ENCODE measurements around the gene DOC2B.

Gene DOC2B

GRCh38 chr17:156946-157345, 24.5 kb downstream of the DOC2B start:
- H3K36me3 ChIP-seq (ENCODE audit: control insufficient read depth in 2 of 2, insufficient read depth in 1 of 2, low read length in 2 of 2), result no peaks in the 10 kb centered on the region
- H3K9me3 ChIP-seq (ENCODE audit: control insufficient read depth, insufficient read depth, low read depth, low read length), result no peaks in the 10 kb centered on the region
- TF ChIP-seq ZNF366 (tag by site-specific recombination; conservative IDR thresholded peaks at IDR 0.05), result no peak
- TF ChIP-seq ZNF639 (tag by site-specific recombination; IDR thresholded peaks at IDR 0.05), result no peak
- no peak for TF ChIP-seq FEZF1 (tag by site-specific recombination; IDR thresholded peaks at IDR 0.05)
- TF ChIP-seq ZNF423 (tag by site-specific recombination; IDR thresholded peaks at IDR 0.05), result no peak
- TF ChIP-seq ZNF280C (tag by site-specific recombination; IDR thresholded peaks at IDR 0.05), result no peak
- TF ChIP-seq ZNF501 (tag by site-specific recombination; IDR thresholded peaks at IDR 0.05), result no peak
- TF ChIP-seq KLF17 (tag by site-specific recombination; IDR thresholded peaks at IDR 0.05), result no peak
- no peak for TF ChIP-seq ZNF600 (tag by site-specific recombination; IDR thresholded peaks at IDR 0.05)
- ChIA-PET POLR2A (no interaction called here), CTCF (no interaction called here)
- H3K27ac ChIP-seq (ENCODE audit: extremely low read depth, low read depth, low read length), result no peak overlapping the region
- no peaks in the 10 kb centered on the region for H3K4me1 ChIP-seq (ENCODE audit: control insufficient read depth, insufficient read depth, low read length)
- H3K4me3 ChIP-seq (ENCODE audit: low read depth, low read length), result no peak overlapping the region

GRCh38 chr17:156094-156621, 25.3 kb downstream of the DOC2B start:
- Histone ChIP-seq H3K27ac (ENCODE audit: extremely low read depth, low read depth, low read length) (no peak overlapping the region), H3K4me1 (ENCODE audit: control insufficient read depth, insufficient read depth, low read length) (no peaks in the 10 kb centered on the region), H3K36me3 (ENCODE audit: control insufficient read depth in 2 of 2, insufficient read depth in 1 of 2, low read length in 2 of 2) (no peaks in the 10 kb centered on the region), H3K9me3 (ENCODE audit: control insufficient read depth, insufficient read depth, low read depth, low read length) (no peaks in the 10 kb centered on the region), H3K4me3 (ENCODE audit: low read depth, low read length) (no peak overlapping the region)
- ChIA-PET POLR2A (no interaction called here), CTCF (no interaction called here)
- no peak for TF ChIP-seq MEIS1 (CRISPR knock-in tag; IDR thresholded peaks at IDR 0.05; ENCODE audit: borderline replicate concordance)
- TF ChIP-seq ZNF621 (tag by site-specific recombination; IDR thresholded peaks at IDR 0.05), result no peak
- TF ChIP-seq ZNF366 (tag by site-specific recombination; conservative IDR thresholded peaks at IDR 0.05), result no peak

- CTCF ChIA-PET, result no interaction called here
- POLR2A ChIA-PET, result no interaction called here
- Histone ChIP-seq H3K4me3 (ENCODE audit: low read depth, low read length) (no peak overlapping the region), H3K36me3 (ENCODE audit: control insufficient read depth in 2 of 2, insufficient read depth in 1 of 2, low read length in 2 of 2) (no peaks in the 10 kb centered on the region), H3K9me3 (ENCODE audit: control insufficient read depth, insufficient read depth, low read depth, low read length) (no peaks in the 10 kb centered on the region), H3K4me1 (ENCODE audit: control insufficient read depth, insufficient read depth, low read length) (no peaks in the 10 kb centered on the region), H3K27ac (ENCODE audit: extremely low read depth, low read depth, low read length) (no peak overlapping the region)
- no peak for TF ChIP-seq ZNF114 (tag by site-specific recombination; IDR thresholded peaks at IDR 0.05)
- no peak for TF ChIP-seq ATF2 (tag by site-specific recombination; IDR thresholded peaks at IDR 0.05; ENCODE audit: low read depth)
- no peak for TF ChIP-seq CTCF (tag by site-specific recombination; IDR thresholded peaks at IDR 0.05)
- TF ChIP-seq ZNF785 (tag by site-specific recombination; IDR thresholded peaks at IDR 0.05), result no peak
- no peak for TF ChIP-seq ZNF704 (tag by site-specific recombination; IDR thresholded peaks at IDR 0.05)
- no peak for TF ChIP-seq ZNF791 (tag by site-specific recombination; IDR thresholded peaks at IDR 0.05)
- TF ChIP-seq ZNF654 (tag by site-specific recombination; IDR thresholded peaks at IDR 0.05; ENCODE audit: low read depth), result no peak
- TF ChIP-seq ZNF112 (tag by site-specific recombination; IDR thresholded peaks at IDR 0.05), result no peak
- TF ChIP-seq ZNF16 (tag by site-specific recombination; IDR thresholded peaks at IDR 0.05; ENCODE audit: low read depth), result no peak
Observed at GRCh38 chr17:155576-155975, 25.9 kb downstream of the DOC2B start.

Measured in HEK293 (cell line).